Measurements from ENCODE around the gene RAB25.
A peak's percentile ranks its signal among the peaks of the same experiment; 100 is the strongest.
"Not testable (repeated sequence)": the region's sequence is repeated elsewhere in the genome, so short reads cannot be mapped to it uniquely, and the experiment has no call there.

RAB25 gene

GRCh38 chr1:156055281-156056048 lies 5.5 kb upstream of the RAB25 start:
- DNase-seq, result no peak

GRCh38 chr1:156056326-156056849 lies 4.6 kb upstream of the RAB25 start:
- DNase-seq, result no peak

DNA sequence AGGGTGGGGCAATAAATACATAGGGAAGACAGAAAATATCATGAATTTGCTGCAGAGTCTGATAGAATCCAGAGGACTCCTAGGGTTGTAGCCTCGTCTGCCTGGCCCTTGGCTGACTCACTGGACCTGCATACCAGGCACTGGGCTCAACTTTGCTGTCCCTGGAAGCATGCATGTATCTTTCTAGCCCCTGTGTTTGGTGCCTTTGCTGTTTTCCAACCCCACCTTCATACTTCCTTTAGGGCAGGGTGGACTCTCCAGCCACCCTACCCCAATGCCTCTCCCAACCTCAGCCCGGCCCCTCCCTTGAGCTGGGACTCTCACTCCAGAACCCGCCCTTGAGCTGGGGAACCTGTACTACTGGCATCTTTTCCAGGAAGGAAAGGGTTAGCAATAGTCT lies 1.2 kb downstream of the RAB25 start:
- no peak for DNase-seq

GRCh38 chr1:156063997-156064285 lies 3.0 kb downstream of the RAB25 start:
- no peak for DNase-seq

DNA sequence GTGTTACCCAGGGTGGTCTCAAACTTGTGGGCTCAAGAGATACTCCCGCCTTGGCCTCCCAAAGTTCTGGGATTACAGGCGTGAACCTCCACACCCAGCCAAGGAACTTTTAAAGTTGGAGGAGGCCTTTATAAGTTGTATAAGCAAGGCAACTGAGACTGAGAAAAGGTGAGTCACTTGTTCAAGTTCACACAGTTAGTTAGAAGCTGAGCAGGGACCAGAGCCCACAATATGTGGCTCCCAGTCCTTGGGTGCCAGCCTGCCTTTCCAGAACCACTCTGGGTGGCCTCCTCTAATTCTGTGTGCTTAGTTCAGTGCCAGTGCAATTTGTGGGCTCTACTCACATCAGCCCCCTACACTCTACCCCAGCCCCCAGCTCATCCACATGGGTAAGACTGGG lies 3.7 kb downstream of the RAB25 start:
- DNase-seq, result no peak

DNA sequence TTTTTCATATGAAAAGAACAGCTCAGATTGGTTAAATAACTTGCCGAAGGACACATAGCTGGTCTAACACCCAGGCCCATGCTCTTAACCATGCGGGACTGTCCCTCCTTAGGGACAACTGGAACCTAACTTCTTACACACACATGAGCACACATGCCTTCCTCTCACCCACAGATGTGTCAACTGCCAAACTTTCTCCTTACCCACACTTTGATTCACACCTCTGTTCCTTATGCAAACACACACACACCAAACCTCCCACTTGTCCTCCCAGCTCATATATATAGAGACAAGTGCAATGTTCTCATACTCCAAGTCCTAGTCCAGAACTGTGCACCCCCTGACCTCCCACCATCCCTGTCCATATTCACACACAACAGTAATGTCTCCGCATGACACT lies 4.3 kb downstream of the RAB25 start:
- no peak for DNase-seq

DNA sequence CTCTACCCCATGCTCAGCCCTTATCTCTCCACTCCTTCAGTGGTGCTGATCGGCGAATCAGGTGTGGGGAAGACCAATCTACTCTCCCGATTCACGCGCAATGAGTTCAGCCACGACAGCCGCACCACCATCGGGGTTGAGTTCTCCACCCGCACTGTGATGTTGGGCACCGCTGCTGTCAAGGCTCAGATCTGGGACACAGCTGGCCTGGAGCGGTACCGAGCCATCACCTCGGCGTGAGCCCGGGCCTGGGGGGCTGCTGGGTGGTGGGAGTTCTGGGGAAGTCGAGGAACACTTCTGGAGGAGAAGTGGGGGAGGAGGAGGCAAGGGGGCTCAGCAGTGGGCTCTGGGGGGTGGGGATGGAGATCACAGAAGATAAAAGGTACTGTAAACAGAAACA lies 4.9 kb downstream of the RAB25 start:
- no peak for DNase-seq

DNA sequence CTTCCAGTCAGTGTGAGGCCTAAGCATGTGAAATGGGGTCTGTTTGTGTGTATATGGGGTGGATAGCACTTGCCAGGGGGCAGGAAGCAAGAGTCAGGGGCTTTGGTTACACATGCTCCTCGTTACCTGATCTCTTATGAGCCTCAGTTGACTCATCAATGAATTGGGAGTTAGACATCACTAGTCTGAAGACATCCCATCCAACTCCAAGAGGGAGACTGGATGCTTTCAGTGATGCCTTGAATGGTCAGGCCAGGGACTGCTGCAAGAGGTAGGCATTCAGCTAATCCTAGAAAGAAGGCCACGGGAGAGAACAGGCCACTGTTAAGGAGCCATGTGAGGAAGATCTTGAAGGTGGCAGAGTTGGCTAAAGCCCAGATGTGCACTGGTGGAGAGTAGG lies 6.3 kb downstream of the RAB25 start:
- no peak for DNase-seq

DNA sequence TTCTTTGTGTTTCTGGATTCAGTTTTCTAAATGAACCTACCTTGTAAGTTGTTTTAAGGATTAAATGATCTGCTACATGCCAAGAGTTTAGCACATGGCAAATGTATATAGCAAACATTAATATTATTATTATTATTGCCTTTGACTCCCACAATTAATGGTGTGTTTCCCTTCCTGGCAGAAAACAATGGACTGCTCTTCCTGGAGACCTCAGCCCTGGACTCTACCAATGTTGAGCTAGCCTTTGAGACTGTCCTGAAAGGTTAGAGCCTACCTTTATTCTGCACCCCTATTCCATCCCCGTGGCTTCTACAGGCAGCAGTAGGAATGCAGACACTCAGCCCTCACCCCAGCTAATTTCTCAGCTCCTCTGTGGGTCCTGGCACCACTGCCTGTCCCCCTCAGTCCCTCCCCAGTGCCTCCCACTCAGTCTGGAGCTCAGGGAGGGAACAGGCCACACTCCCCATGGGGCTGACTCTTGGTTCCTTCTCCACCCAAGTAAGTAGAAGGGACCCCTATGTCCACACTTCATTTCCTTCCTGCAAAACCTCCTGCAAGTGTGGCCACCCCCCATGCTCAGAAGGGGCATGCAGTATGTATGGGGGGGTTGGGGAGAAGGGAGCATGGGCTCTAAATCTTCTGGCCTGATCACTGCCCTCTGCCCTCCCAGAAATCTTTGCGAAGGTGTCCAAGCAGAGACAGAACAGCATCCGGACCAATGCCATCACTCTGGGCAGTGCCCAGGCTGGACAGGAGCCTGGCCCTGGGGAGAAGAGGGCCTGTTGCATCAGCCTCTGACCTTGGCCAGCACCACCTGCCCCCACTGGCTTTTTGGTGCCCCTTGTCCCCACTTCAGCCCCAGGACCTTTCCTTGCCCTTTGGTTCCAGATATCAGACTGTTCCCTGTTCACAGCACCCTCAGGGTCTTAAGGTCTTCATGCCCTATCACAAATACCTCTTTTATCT lies 8.8 kb downstream of the RAB25 start:
- DNase-seq, result no peak

GRCh38 chr1:156070548-156070947 lies 9.6 kb downstream of the RAB25 start:
- peak; percentile 80 for DNase-seq

- not testable (repeated sequence) for DNase-seq
Observed at GRCh38 chr1:156071332-156071816, 10.4 kb downstream of the RAB25 start.

- DNase-seq, result no peak
Observed at GRCh38 chr1:156072251-156072650, 11.3 kb downstream of the RAB25 start.

DNA sequence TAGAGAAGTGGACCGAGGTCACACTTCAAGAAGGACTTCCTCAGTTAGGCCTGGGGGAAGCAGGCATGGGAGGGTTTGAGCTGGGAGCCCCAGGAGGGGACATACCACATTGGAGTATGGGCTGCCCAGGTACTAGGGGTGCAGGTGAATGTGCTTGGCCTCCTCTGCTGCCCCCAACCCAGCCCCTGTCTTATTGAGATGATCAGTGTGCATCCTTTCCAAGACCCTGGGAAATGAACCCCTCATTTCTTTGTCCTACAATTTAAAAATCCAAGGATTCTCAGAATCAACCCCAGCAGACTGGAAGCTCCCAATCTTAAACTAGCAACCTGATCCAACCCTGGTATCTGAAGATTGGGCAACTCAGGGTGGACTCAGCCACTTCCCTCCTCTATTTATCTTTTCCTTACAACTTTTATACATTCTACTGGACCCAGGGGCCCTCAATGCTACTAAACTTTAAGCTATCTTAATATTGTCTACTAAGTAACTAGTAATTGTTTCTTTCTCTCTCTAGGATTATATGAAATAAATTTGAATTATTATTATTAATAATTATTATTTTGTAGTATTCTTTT lies 12.2 kb downstream of the RAB25 start:
- no peak for DNase-seq

- no peak for DNase-seq
Observed at GRCh38 chr1:156073740-156074139, 12.8 kb downstream of the RAB25 start.

- DNase-seq, result no peak
Observed at GRCh38 chr1:156074661-156075060, 13.7 kb downstream of the RAB25 start.

DNA sequence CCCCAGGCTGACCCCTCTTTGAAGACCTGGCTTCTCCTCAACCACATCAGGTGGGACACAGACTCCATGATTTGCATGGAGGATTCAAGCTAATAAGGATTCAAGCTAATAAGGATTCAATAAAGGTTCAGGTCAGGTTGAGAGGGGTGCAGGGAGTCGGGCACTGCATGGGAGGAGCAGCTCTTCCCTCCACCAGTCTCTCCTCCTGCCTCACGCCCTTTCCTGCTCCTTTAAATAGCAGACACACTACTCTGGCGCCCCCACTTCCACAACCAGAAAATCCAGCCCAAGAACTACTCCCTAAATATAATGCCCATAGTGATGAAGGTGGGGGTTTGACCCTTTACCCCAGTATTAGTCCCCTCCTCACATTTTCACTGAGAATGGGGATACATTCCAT lies 14.2 kb downstream of the RAB25 start:
- no peak for DNase-seq

GRCh38 chr1:156075775-156076204 lies 14.8 kb downstream of the RAB25 start:
- no peak for DNase-seq

- no peak for DNase-seq
Observed at GRCh38 chr1:156076609-156077429, 15.9 kb downstream of the RAB25 start.

- no peak for DNase-seq
Observed at GRCh38 chr1:156077430-156077760, 16.4 kb downstream of the RAB25 start.

DNA sequence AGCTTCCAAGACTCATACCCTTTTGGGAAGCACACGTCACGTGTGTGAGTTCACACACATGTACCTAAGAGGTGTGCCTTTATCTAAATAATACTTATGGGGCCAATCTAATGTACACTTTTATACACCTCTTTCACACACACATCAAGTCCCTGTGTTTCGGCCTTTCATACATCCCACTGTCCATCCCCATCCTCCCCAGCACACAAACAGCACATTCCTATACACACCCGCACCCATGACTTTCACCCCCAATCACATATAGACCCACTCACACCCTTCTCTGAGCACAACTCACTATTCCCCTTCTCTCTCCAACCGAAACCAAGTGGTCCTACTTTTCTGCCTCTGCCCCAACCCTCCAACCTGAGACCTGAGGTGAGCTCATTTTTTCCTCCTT lies 17.8 kb downstream of the RAB25 start:
- no peak for DNase-seq

DNA sequence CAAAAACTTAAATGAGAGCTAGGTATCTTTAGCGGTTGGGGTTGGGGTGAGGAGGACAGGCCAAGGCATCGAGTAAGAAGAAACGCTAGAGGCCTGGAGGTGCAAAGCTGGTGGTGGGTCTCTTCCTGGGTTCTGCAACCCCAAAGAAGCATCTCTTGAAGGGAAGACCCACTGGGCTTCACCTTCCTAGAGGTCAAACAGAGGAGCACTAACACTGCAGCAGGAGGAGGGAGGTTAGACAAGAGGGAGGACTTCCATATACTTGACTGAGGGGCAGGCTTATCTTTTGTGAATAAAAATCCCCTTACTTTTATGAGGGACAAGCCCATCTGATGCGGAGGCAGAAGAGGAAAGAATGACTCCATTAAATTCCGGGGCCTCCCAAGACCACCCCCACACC lies 18.8 kb downstream of the RAB25 start:
- DNase-seq, result no peak

GRCh38 chr1:156080241-156080862 lies 19.4 kb downstream of the RAB25 start:
- no peak for DNase-seq
